ENCODE measurements around the gene VANGL2.

VANGL2 gene

GRCh38 chr1:160405331-160405877 lies 5.0 kb downstream of the VANGL2 start:
- DNase-seq (ENCODE audit: low read depth in 3 of 3, low spot score in 1 of 3), result no peak

- no peak for DNase-seq (ENCODE audit: low read depth in 3 of 3, low spot score in 1 of 3)
Measured at GRCh38 chr1:160406131-160406968, 6.0 kb downstream of the VANGL2 start.

GRCh38 chr1:160407839-160408801 lies 7.8 kb downstream of the VANGL2 start:
- no peak for DNase-seq (ENCODE audit: low read depth in 3 of 3, low spot score in 1 of 3)

DNA sequence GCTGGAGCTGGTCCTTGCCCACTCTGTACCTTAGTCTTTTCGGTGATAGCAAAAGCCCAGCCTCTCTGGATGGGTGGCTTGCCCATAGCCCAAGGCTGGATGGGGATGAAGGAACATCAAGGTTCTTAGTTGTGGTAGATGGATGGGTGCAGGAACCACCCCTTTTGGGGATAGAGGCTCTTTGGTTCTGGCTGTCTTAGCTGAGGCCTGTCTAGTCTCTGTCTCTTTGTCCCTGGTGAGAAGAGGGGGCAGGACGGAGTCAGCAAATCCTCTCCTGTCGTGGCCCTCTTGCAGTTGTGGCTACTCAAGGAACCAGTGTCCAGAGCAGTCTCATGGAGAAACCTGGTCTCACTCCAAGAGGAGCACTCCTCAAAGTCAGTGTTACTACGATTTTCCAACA lies 8.5 kb downstream of the VANGL2 start:
- DNase-seq (ENCODE audit: low read depth in 3 of 3, low spot score in 1 of 3), result no peak

- DNase-seq (ENCODE audit: low read depth in 3 of 3, low spot score in 1 of 3), result no peak
Measured at GRCh38 chr1:160409486-160409885, 9.1 kb downstream of the VANGL2 start.

DNA sequence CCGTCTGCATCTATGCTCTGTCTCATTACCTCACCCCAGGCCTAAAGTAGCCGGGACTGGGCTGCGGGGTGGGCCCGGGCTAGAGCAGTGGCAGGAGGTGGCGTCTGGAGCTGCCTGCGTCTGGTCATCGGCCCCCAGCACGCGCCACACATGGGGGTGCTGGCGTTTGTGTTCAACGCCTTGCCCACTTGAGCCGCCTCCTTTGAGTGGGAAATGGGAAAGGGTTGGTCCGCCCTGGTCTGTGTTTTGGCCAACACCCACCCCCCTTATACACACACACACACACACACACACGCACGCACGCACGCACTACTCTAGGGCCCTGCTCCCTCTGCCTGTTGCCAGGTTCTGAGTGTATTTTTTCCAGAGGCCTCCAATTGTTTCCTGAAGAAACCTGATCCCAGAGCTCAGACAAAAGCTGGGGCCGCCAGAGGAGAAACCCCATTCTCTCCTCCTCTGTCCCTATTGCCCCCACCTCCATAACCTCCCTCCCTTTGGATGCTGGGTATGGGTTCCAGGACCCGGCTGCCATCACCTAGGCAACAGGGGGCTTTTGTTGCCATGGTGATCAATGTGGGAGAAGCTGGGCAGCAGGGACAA lies 10.1 kb downstream of the VANGL2 start:
- no peak for DNase-seq (ENCODE audit: low read depth in 3 of 3, low spot score in 1 of 3)

DNA sequence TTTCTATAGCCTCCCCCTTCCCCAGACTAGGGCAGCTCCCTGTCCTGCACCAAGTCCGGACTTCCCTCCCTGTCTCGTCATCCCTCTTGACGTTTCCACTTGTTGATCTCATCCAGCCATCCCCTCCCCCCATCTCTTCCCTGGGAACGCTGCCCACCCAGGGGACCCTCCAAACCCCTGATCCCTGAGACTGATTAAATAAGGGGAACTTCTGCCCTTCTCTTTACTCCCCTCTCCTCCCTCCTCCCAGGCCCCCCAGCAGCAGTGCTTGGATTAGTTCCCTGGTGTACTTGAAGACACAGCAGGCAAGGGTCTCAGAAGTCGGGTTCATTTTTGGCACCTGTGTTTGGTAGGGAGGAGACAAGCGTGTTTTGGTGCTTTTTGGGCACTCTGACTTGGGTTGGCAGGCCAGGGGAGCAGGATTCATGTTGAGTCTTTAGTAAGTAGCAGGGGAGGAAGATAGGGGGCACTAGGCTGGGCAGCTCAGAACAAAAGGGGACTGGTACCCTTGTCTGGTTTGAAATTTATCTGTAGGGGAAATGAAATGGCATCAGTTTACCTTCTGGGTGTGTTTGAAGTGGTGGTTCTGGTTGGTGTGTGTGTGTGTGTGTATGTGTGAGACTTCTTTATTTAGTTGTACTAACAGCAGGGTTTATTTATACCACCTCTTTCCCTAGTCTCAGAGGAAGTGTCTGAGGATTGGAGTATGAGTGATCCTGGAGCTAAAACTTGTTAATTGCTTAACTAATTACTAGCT lies 11.1 kb downstream of the VANGL2 start:
- DNase-seq (ENCODE audit: low read depth in 3 of 3, low spot score in 1 of 3), result no peak

GRCh38 chr1:160412028-160412362 lies 11.6 kb downstream of the VANGL2 start:
- no peak for DNase-seq (ENCODE audit: low read depth in 3 of 3, low spot score in 1 of 3)

- DNase-seq (ENCODE audit: low read depth in 3 of 3, low spot score in 1 of 3), result no peak
Measured at GRCh38 chr1:160413716-160414115, 13.4 kb downstream of the VANGL2 start.

GRCh38 chr1:160414881-160415280 lies 14.5 kb downstream of the VANGL2 start:
- DNase-seq (ENCODE audit: low read depth in 3 of 3, low spot score in 1 of 3), result no peak

DNA sequence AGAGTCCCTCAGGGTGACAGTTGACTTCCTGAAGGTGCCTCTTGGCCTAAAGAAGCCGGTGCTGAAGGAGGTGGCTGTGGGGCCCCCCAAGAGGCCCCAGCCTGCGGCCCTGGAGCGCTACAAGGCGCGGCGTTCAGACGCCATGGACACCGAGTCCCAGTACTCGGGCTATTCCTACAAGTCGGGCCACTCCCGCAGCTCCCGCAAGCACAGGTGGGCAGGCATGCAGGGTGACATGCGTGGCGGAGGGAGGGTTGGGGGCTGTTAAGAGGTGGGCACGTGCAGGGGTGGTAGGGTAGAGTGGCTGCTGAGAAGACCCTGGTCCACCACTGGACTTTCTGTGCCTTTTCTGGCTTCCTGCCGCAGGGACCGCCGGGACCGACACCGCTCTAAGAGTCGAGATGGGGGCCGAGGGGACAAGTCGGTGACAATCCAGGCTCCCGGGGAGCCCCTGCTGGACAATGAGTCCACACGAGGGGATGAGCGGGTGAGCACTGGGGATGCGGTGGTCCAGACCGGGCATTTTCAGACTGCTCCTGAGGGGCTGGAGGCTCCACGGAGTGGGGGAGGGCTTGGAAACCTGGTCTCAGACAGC lies 15.4 kb downstream of the VANGL2 start:
- DNase-seq (ENCODE audit: low read depth in 3 of 3, low spot score in 1 of 3), result no peak

GRCh38 chr1:160416369-160416768 lies 16.0 kb downstream of the VANGL2 start:
- DNase-seq (ENCODE audit: low read depth in 3 of 3, low spot score in 1 of 3), result no peak

DNA sequence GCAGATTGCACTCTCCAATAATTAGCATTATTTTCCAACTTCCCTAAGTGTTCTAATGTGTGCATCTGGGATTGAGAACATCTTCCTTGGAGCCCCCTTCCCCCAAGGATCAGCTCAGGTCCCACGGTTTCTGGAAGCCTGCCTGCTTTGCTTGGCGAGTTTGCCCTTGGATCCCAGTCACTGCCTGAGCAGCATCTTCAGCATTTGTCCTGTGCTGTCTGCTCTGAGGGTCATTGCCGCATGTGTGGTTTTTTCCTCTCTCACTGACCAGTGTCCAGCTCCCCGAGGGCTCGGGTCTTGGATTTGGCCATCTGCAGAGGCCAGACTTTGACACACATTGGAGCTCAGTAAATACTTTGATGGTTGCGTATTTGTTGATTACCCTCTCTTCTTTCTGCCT lies 18.1 kb downstream of the VANGL2 start:
- no peak for DNase-seq (ENCODE audit: low read depth in 3 of 3, low spot score in 1 of 3)

DNA sequence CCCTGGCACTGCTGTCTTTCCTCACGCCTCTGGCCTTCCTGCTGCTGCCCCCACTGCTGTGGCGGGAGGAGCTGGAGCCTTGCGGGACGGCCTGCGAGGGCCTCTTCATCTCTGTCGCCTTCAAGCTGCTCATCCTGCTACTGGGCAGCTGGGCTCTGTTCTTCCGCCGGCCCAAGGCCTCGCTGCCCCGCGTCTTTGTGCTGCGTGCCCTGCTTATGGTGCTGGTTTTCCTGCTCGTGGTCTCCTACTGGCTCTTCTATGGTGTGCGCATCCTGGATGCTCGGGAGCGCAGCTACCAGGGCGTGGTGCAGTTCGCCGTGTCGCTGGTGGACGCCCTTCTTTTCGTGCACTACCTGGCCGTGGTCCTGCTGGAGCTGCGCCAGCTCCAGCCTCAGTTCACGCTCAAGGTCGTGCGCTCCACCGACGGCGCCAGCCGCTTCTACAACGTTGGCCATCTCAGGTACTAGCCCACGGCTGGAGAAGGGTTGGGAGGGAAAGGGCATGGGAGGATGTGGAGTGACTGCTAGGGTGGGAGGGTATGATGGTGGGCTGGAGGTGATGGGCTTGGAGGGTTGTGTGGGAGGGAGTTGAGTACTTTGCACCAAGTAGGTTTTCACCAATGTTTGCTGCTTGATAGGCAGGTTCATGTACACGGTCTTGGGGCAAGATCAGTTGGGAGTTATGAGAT lies 18.9 kb downstream of the VANGL2 start:
- no peak for DNase-seq (ENCODE audit: low read depth in 3 of 3, low spot score in 1 of 3)

DNA sequence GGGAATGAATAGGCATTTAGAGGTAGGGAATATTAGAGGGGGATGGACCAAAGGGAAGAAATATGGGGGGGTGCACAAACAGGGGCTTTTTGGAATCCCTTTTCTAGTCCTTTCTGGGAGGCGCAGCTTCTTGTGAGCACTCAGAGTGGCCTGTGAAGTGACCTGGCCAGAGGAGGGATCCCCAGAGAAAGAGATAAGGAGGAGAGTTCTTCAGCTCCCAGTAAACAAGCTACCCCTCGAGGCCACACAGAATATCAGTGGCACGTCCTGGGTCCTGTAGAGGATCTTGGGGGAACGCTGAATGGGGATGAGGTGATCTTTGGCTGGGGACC lies 19.4 kb downstream of the VANGL2 start:
- DNase-seq (ENCODE audit: low read depth in 3 of 3, low spot score in 1 of 3), result no peak

- DNase-seq (ENCODE audit: low read depth in 3 of 3, low spot score in 1 of 3), result no peak
Measured at GRCh38 chr1:160420881-160421842, 20.8 kb downstream of the VANGL2 start.

- DNase-seq (ENCODE audit: low read depth in 3 of 3, low spot score in 1 of 3), result no peak
Measured at GRCh38 chr1:160421881-160422280, 21.5 kb downstream of the VANGL2 start.

DNA sequence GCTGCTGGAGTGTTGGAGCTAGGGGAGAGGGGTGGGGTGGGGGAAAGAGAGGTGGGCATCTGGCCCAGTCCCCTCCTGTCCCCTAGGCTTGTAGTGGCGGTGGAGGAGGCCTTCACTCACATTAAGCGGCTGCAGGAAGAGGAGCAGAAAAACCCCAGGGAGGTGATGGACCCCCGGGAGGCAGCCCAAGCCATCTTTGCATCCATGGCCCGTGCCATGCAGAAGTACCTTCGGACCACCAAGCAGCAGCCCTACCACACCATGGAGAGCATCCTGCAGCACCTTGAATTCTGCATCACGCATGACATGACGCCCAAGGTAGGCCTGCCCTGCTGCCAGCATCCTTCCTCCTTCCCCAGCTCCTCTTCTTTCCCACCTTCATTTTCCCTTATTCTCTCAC lies 23.6 kb downstream of the VANGL2 start:
- DNase-seq (ENCODE audit: low read depth in 3 of 3, low spot score in 1 of 3), result no peak

- DNase-seq (ENCODE audit: low read depth in 3 of 3, low spot score in 1 of 3), result no peak
Measured at GRCh38 chr1:160425847-160426246, 25.5 kb downstream of the VANGL2 start.

Data from stimulated activated CD4-positive, alpha-beta T cell treated with anti-CD3 and anti-CD28 coated beads, TNF-alpha, amount 100 ng/mL, for 1 hour (primary cell).